Measurements from ENCODE around the gene FAM13A. TPM values are rescaled to one million over a fixed set of nuclear protein-coding genes. Genes with fewer than 3 reads are reported as not detected.

FAM13A gene
- total and polyA plus RNA-seq, 2 of the 13 experiments (the other 11 are each of a cell fraction or from before 2014, with no cell fraction given) = 1.2 to 36.2 TPM

DNA sequence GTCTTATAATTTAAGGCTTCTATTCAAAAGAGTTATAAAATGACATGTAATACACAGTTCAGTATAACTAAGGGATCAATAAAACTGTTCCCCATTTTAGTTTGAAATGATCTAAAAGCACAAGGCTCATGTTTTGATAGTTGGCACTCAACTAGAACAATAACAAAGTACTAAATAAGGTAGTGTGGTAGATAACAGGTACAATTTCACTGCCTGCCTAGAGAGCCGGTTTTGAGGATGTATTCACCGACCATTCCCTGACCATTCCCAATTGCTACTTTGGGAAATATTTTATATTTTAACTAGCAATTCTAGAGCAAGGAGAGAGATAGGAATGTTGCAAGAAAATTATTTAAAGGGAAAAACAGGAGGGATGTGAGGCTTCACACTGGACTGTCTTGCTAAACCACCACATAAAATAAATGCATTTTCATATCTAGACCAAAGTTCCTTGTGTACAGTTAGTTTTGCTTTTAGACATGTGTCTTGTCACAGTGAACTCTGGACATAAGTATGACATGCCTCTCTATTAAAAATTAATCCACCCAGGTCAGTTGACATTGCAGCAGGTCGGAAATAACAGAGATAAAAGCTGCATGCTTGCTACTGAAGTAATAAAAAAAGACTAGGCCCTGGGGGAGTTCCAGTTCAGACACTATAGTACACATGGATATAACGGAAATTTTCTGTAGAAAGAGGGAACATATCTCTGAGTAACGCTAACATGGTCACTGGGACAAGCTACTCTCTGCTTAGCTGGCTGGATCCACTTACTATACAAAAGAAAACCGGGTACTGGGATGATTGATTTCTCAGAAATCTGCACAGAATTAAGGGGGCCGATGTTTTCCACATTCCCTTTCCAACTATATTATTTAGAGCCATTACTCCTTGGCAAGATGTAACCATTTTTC lies 303.1 kb downstream of the FAM13A start (continued):
- TF ChIP-seq HNF4G (IDR thresholded peaks at IDR 0.05; ENCODE audit: borderline replicate concordance, low read depth, low read length) = peak; percentile 58; the same call in 1 of the 2 replicates
- peak; percentile 39; the same call in 1 of the 2 replicates for TF ChIP-seq HNF4G (CRISPR knock-in tag; IDR thresholded peaks at IDR 0.05; ENCODE audit: borderline replicate concordance, low read depth)
- TF ChIP-seq NCOR1 (IDR thresholded peaks at IDR 0.05; ENCODE audit: borderline replicate concordance, low read length) = peak; percentile 46; the same call in 1 of the 2 replicates
- TF ChIP-seq, protein P1, sequence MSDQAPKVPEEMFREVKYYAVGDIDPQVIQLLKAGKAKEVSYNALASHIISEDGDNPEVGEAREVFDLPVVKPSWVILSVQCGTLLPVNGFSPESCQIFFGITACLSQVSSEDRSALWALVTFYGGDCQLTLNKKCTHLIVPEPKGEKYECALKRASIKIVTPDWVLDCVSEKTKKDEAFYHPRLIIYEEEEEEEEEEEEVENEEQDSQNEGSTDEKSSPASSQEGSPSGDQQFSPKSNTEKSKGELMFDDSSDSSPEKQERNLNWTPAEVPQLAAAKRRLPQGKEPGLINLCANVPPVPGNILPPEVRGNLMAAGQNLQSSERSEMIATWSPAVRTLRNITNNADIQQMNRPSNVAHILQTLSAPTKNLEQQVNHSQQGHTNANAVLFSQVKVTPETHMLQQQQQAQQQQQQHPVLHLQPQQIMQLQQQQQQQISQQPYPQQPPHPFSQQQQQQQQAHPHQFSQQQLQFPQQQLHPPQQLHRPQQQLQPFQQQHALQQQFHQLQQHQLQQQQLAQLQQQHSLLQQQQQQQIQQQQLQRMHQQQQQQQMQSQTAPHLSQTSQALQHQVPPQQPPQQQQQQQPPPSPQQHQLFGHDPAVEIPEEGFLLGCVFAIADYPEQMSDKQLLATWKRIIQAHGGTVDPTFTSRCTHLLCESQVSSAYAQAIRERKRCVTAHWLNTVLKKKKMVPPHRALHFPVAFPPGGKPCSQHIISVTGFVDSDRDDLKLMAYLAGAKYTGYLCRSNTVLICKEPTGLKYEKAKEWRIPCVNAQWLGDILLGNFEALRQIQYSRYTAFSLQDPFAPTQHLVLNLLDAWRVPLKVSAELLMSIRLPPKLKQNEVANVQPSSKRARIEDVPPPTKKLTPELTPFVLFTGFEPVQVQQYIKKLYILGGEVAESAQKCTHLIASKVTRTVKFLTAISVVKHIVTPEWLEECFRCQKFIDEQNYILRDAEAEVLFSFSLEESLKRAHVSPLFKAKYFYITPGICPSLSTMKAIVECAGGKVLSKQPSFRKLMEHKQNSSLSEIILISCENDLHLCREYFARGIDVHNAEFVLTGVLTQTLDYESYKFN (CRISPR knock-in tag; conservative IDR thresholded peaks at IDR 0.05) = peak; percentile 93
- no peak for TF ChIP-seq EHMT2 (IDR thresholded peaks at IDR 0.05; ENCODE audit: borderline replicate concordance, low read depth, low read length)
- peak; percentile 28 to 35; a peak in 2 of 4 replicates for TF ChIP-seq POLR2A (IDR thresholded peaks at IDR 0.05; ENCODE audit: insufficient read depth in 1 of 2, low read depth in 2 of 2, low read length in 2 of 2)
- no peak for TF ChIP-seq ZNF616 (CRISPR knock-in tag; IDR thresholded peaks at IDR 0.05; ENCODE audit: low read depth)
- TF ChIP-seq, protein P2, sequence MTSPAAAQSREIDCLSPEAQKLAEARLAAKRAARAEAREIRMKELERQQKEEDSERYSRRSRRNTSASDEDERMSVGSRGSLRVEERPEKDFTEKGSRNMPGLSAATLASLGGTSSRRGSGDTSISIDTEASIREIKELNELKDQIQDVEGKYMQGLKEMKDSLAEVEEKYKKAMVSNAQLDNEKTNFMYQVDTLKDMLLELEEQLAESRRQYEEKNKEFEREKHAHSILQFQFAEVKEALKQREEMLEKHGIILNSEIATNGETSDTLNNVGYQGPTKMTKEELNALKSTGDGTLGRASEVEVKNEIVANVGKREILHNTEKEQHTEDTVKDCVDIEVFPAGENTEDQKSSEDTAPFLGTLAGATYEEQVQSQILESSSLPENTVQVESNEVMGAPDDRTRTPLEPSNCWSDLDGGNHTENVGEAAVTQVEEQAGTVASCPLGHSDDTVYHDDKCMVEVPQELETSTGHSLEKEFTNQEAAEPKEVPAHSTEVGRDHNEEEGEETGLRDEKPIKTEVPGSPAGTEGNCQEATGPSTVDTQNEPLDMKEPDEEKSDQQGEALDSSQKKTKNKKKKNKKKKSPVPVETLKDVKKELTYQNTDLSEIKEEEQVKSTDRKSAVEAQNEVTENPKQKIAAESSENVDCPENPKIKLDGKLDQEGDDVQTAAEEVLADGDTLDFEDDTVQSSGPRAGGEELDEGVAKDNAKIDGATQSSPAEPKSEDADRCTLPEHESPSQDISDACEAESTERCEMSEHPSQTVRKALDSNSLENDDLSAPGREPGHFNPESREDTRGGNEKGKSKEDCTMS (CRISPR knock-in tag; conservative IDR thresholded peaks at IDR 0.05) = no peak
- 0 out of 2 replicates have a peak, but pooled peaks have one; percentile 47 for TF ChIP-seq YEATS4 (CRISPR knock-in tag; IDR thresholded peaks at IDR 0.05; ENCODE audit: borderline replicate concordance)
- TF ChIP-seq CREM (IDR thresholded peaks at IDR 0.05) = peak; percentile 62
- no peak for TF ChIP-seq CREM (CRISPR knock-in tag; IDR thresholded peaks at IDR 0.05)
- TF ChIP-seq MAFK (conservative IDR thresholded peaks at IDR 0.05 in 1 of 2, IDR thresholded peaks at IDR 0.05 in 1 of 2; ENCODE audit: low read length in 2 of 2) = no peak
- TF ChIP-seq, protein P3, sequence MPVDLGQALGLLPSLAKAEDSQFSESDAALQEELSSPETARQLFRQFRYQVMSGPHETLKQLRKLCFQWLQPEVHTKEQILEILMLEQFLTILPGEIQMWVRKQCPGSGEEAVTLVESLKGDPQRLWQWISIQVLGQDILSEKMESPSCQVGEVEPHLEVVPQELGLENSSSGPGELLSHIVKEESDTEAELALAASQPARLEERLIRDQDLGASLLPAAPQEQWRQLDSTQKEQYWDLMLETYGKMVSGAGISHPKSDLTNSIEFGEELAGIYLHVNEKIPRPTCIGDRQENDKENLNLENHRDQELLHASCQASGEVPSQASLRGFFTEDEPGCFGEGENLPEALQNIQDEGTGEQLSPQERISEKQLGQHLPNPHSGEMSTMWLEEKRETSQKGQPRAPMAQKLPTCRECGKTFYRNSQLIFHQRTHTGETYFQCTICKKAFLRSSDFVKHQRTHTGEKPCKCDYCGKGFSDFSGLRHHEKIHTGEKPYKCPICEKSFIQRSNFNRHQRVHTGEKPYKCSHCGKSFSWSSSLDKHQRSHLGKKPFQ (CRISPR knock-in tag; IDR thresholded peaks at IDR 0.05; ENCODE audit: insufficient replicate concordance) = peak; percentile 47
- peak; percentile 50; the same call in 1 of the 2 replicates for TF ChIP-seq MIXL1 (CRISPR knock-in tag; IDR thresholded peaks at IDR 0.05)
- peak; percentile 83 for TF ChIP-seq PPARG (CRISPR knock-in tag; conservative IDR thresholded peaks at IDR 0.05)
- TF ChIP-seq, protein P4, sequence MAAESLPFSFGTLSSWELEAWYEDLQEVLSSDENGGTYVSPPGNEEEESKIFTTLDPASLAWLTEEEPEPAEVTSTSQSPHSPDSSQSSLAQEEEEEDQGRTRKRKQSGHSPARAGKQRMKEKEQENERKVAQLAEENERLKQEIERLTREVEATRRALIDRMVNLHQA (CRISPR knock-in tag; IDR thresholded peaks at IDR 0.05) = no peak
- TF ChIP-seq, protein P5, sequence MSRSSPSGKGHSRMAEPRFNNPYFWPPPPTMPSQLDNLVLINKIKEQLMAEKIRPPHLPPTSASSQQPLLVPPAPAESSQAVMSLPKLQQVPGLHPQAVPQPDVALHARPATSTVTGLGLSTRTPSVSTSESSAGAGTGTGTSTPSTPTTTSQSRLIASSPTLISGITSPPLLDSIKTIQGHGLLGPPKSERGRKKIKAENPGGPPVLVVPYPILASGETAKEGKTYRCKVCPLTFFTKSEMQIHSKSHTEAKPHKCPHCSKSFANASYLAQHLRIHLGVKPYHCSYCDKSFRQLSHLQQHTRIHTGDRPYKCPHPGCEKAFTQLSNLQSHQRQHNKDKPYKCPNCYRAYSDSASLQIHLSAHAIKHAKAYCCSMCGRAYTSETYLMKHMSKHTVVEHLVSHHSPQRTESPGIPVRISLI (CRISPR knock-in tag; IDR thresholded peaks at IDR 0.05; ENCODE audit: borderline replicate concordance) = peak; percentile 72; the same call in 1 of the 2 replicates
- TF ChIP-seq RARA (CRISPR knock-in tag; IDR thresholded peaks at IDR 0.05) = peak; percentile 59; the same call in 1 of the 2 replicates
- 0 out of 2 replicates have a peak, but pooled peaks have one; percentile 27 for TF ChIP-seq HOXA3 (CRISPR knock-in tag; IDR thresholded peaks at IDR 0.05)
- TF ChIP-seq MED1 (CRISPR knock-in tag; IDR thresholded peaks at IDR 0.05) = peak; percentile 94
